ENCODE data around the gene ICAM1.
A peak's percentile ranks its signal among the peaks of the same experiment; 100 is the strongest.

ICAM1 gene

DNA sequence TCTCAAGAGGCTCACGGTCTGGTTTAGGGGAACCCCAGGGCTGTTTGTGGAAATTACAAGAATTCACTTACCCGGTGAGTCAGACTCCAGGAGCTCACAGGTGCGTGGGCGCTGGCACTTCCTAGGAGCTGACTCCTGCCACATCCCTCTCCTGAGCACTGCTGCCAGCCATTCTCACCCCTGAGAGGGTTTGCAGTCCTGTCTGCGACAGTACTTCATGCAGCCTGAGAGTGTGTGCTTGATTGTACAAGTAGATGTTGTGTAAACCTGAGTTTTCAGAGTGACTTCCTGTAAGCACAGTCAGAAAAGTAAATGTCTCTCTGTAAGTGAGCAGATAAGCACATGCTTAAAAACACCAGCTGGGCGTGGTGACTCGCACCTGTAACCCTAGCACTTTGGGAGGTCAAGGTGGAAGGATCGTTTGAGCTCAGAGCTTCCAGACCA lies 10.8 kb upstream of the ICAM1 start:
- H3K9ac ChIP-seq (ENCODE audit: low read length): no peak overlapping the region
- no peak for DNase-seq (ENCODE audit: low read depth)
- no peaks in the 10 kb centered on the region for H3K27me3 ChIP-seq (replicated peaks; ENCODE audit: control insufficient read depth, insufficient read depth, low read length)
- H3K4me1 ChIP-seq (ENCODE audit: control insufficient read depth, insufficient read depth, low read length): no peaks in the 10 kb centered on the region
- peaks cover 40% of the 10 kb centered on the region for H3K36me3 ChIP-seq (ENCODE audit: control insufficient read depth, insufficient read depth, low read length, severe bottlenecking)
- no peak overlapping the region for H3K4me3 ChIP-seq (ENCODE audit: low read length)
- H3K9me3 ChIP-seq (ENCODE audit: control insufficient read depth, low read length): no peaks in the 10 kb centered on the region

DNA sequence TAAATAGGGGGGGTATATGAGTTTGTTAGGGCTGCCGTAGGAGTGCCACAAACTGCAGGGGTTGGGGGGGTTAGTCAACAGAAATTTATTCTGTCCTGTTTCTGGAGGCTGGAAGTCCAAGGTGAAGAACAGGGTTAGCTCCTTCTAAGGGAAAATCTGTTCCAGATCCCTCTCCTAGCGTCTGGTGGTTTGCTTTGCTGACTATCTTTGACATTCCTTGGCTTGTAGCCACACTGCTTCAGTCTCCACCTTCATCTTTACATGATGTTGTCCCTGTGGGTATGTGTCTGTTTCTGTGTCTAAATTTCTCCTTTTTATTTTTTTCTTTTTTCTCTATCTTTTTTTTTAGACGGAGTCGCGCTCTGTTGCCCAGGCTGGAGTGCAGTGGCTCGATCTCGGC lies 8.1 kb upstream of the ICAM1 start:
- DNase-seq (ENCODE audit: low read depth): no peak
- H3K27me3 ChIP-seq (replicated peaks; ENCODE audit: control insufficient read depth, insufficient read depth, low read length): no peaks in the 10 kb centered on the region

DNA sequence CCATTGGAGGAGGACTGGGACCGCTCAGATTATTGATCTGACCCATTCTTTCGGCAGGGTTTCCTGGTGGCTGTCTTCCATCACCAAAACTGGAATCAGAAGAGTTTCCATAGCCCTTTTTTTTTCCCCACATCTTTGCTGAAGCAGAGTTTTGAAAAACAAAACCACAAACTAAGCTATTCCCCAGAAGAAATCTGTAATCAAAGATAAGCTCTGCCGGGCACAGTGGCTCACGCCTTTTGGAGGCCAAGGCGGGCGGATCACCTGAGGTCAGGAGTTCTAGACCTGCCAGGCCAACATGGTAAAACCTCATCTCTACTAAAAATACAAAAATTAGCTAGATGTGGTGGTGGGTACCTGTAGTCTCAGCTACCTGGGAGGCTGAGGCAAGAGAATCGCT lies 4.2 kb upstream of the ICAM1 start:
- Histone ChIP-seq H3K9me3 (ENCODE audit: control insufficient read depth, low read length) (no peaks in the 10 kb centered on the region), H3K9ac (ENCODE audit: low read length) (no peak overlapping the region), H3K4me3 (ENCODE audit: low read length) (no peak overlapping the region), H3K36me3 (ENCODE audit: control insufficient read depth, insufficient read depth, low read length, severe bottlenecking) (no peaks in the 10 kb centered on the region), H3K27me3 (replicated peaks; ENCODE audit: control insufficient read depth, insufficient read depth, low read length) (no peaks in the 10 kb centered on the region), H3K4me1 (ENCODE audit: control insufficient read depth, insufficient read depth, low read length) (peaks cover 5% of the 10 kb centered on the region)
- no peak for DNase-seq (ENCODE audit: low read depth)

More for the DNA sequence above, 8.1 kb upstream of the ICAM1 start:
- Histone ChIP-seq H3K4me1 (ENCODE audit: control insufficient read depth, insufficient read depth, low read length) (no peaks in the 10 kb centered on the region), H3K36me3 (ENCODE audit: control insufficient read depth, insufficient read depth, low read length, severe bottlenecking) (peaks cover 19% of the 10 kb centered on the region), H3K9ac (ENCODE audit: low read length) (no peak overlapping the region), H3K4me3 (ENCODE audit: low read length) (no peak overlapping the region), H3K9me3 (ENCODE audit: control insufficient read depth, low read length) (no peaks in the 10 kb centered on the region)

DNA sequence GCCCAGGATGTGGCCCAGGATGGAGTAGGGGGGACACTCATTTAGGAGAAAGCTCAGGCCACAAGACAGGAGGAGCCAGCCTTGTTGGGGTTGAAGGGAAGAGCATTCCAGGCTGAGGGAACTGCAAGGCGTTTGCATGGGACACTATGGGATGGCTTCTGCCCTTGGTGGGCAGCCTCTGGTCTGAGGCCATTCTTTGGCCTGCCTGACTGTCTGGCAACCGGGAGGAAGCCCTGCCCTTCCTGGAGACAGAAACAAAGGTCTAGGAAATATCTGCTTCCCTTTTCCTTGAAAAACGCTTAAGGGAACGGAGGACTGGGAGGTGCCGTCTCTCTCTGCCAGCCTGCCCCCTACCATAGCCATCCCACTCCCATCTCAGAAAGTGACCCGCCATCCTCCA lies 2.8 kb upstream of the ICAM1 start:
- no peaks in the 10 kb centered on the region for H3K9me3 ChIP-seq (ENCODE audit: control insufficient read depth, low read length)
- no peak for DNase-seq (ENCODE audit: low read depth)
- no peaks in the 10 kb centered on the region for H3K36me3 ChIP-seq (ENCODE audit: control insufficient read depth, insufficient read depth, low read length, severe bottlenecking)
- H3K9ac ChIP-seq (ENCODE audit: low read length): no peak overlapping the region
- H3K4me3 ChIP-seq (ENCODE audit: low read length): no peak overlapping the region
- H3K4me1 ChIP-seq (ENCODE audit: control insufficient read depth, insufficient read depth, low read length): peaks cover 5% of the 10 kb centered on the region
- no peaks in the 10 kb centered on the region for H3K27me3 ChIP-seq (replicated peaks; ENCODE audit: control insufficient read depth, insufficient read depth, low read length)

DNA sequence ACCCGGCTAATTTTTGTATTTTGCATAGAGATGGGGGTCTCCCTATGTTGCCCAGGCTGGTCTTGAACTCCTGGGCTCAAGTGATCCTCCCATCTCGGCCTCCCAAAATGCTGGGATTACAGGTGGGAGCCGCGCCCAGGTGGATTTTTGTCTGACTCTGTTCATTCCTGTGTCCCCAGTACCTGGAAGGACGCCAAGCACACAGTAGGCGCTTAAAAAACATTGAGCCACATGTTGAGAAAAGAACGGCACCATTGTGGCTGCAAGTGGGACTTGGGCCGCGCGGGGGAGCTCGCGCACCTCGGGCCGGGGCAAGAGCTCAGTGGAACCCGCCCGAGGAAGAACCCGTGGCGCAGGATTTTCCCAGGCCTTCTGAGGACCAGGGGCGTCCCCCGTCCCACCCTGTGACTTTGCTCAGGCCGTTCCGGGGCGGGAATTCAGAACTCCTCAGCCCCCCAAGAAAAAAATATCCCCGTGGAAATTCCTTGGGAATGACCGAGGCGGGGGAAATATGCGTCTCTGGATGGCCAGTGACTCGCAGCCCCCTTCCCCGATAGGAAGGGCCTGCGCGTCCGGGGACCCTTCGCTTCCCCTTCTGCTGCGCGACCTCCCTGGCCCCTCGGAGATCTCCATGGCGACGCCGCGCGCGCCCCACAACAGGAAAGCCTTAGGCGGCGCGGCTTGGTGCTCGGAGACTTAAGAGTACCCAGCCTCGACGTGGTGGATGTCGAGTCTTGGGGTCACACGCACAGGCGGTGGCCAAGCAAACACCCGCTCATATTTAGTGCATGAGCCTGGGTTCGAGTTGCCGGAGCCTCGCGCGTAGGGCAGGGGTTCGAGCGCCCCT lies 1.4 kb upstream of the ICAM1 start:
- Histone ChIP-seq H3K9ac (ENCODE audit: low read length) (peak overlapping the region; percentile 73), H3K36me3 (ENCODE audit: control insufficient read depth, insufficient read depth, low read length, severe bottlenecking) (no peaks in the 10 kb centered on the region), H3K9me3 (ENCODE audit: control insufficient read depth, low read length) (no peaks in the 10 kb centered on the region), H3K4me3 (ENCODE audit: low read length) (peak overlapping the region; percentile 75), H3K27me3 (replicated peaks; ENCODE audit: control insufficient read depth, insufficient read depth, low read length) (no peaks in the 10 kb centered on the region), H3K4me1 (ENCODE audit: control insufficient read depth, insufficient read depth, low read length) (peaks cover 5% of the 10 kb centered on the region)
- DNase-seq (ENCODE audit: low read depth): peak; percentile 90

DNA sequence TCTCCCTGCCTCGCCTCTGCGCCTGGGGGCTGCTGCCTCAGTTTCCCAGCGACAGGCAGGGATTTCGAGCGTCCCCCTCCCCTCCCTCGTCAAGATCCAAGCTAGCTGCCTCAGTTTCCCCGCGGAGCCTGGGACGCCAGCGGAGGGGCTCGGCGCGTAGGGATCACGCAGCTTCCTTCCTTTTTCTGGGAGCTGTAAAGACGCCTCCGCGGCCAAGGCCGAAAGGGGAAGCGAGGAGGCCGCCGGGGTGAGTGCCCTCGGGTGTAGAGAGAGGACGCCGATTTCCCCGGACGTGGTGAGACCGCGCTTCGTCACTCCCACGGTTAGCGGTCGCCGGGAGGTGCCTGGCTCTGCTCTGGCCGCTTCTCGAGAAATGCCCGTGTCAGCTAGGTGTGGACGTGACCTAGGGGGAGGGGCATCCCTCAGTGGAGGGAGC lies 722 bp upstream of the ICAM1 start:
- Histone ChIP-seq H3K4me1 (ENCODE audit: control insufficient read depth, insufficient read depth, low read length) (peaks cover 5% of the 10 kb centered on the region), H3K9ac (ENCODE audit: low read length) (peak overlapping the region; percentile 73), H3K4me3 (ENCODE audit: low read length) (peak overlapping the region; percentile 75), H3K9me3 (ENCODE audit: control insufficient read depth, low read length) (no peaks in the 10 kb centered on the region), H3K36me3 (ENCODE audit: control insufficient read depth, insufficient read depth, low read length, severe bottlenecking) (no peaks in the 10 kb centered on the region), H3K27me3 (replicated peaks; ENCODE audit: control insufficient read depth, insufficient read depth, low read length) (no peaks in the 10 kb centered on the region)
- DNase-seq (ENCODE audit: low read depth): no peak

DNA sequence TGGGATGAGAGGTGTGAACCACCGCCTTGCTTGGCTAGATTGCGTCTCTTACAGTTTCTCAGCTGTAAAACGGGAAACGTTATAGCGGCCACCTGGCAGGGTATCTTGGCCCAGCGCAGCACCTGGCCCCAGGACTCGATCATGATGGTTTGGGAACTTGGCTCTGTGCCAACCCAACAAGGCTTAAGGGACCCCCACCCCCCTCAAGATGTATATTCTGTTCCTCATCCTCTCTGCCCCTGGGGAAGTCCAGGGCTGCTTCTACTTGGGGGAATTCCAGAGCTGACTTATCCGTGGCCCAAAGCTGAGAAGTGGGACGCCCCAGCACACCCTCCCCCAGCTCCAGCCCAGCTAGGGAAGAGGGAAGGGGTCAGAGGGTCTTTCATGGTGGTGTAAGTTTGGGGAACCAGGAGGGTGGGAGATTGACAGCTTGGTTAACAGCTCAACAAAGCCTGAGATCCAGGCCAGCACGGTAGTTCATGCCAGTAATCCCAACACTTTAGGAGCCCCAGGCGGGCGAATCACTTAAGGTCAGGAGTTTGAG lies 695 bp downstream of the ICAM1 start:
- Histone ChIP-seq H3K27me3 (replicated peaks; ENCODE audit: control insufficient read depth, insufficient read depth, low read length) (no peaks in the 10 kb centered on the region), H3K4me3 (ENCODE audit: low read length) (peak overlapping the region; percentile 75), H3K9me3 (ENCODE audit: control insufficient read depth, low read length) (no peaks in the 10 kb centered on the region), H3K36me3 (ENCODE audit: control insufficient read depth, insufficient read depth, low read length, severe bottlenecking) (no peaks in the 10 kb centered on the region), H3K9ac (ENCODE audit: low read length) (peak overlapping the region; percentile 73), H3K4me1 (ENCODE audit: control insufficient read depth, insufficient read depth, low read length) (peaks cover 5% of the 10 kb centered on the region)
- DNase-seq (ENCODE audit: low read depth): no peak

DNA sequence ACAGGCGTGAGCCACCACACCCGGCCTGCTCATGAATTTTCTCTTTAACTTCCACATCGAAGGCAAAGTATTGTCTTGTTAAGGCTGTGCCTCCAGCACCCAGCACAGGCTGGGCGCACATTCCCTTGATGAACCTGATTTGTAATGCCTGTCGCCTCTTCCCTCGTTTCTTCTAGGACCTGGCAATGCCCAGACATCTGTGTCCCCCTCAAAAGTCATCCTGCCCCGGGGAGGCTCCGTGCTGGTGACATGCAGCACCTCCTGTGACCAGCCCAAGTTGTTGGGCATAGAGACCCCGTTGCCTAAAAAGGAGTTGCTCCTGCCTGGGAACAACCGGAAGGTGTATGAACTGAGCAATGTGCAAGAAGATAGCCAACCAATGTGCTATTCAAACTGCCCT lies 3.7 kb downstream of the ICAM1 start:
- DNase-seq (ENCODE audit: low read depth): no peak

DNA sequence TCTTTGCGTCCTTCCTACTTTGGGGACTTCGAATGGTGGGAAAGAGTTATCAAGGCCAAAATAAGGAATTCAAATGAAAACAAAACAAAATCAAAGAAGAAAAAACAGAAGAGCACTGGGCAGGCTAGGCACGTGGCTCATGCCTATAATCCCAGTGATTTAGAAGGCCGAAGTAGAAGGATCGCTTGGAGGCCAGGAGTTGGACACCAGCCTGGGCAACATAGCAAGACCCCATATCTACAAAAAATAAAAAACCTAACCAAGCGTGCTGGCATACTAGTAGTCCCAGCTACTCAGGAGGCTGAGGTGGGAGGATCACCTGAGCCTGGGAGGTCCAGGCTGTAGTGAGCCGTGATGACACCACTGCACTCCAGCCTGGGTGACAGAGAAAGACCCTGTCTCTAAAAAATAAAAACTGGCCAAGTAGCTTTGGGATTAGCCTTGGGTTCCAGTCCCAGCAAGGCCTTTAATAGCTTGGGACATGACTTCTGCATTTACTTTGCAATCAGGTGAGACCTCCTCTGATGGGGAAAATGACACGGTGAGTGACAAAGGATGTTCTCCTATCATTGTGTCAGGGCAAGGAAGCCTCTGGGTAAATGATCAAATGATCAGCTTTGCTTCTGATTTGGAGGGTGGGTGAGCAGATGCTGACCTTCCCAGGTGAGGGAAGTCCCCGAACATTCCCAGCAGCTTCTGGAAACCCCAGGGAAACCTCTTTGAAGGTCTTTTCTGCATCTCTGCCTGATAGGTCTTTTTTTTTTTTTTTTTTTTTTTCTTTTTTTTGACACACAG lies 7.1 kb downstream of the ICAM1 start:
- H3K27me3 ChIP-seq (replicated peaks; ENCODE audit: control insufficient read depth, insufficient read depth, low read length): no peaks in the 10 kb centered on the region
- no peaks in the 10 kb centered on the region for H3K9me3 ChIP-seq (ENCODE audit: control insufficient read depth, low read length)
- H3K4me3 ChIP-seq (ENCODE audit: low read length): no peak overlapping the region
- DNase-seq (ENCODE audit: low read depth): no peak
- H3K36me3 ChIP-seq (ENCODE audit: control insufficient read depth, insufficient read depth, low read length, severe bottlenecking): no peaks in the 10 kb centered on the region
- no peaks in the 10 kb centered on the region for H3K4me1 ChIP-seq (ENCODE audit: control insufficient read depth, insufficient read depth, low read length)
- no peak overlapping the region for H3K9ac ChIP-seq (ENCODE audit: low read length)

More for the DNA sequence above, 3.7 kb downstream of the ICAM1 start:
- Histone ChIP-seq H3K27me3 (replicated peaks; ENCODE audit: control insufficient read depth, insufficient read depth, low read length) (no peaks in the 10 kb centered on the region), H3K4me3 (ENCODE audit: low read length) (no peak overlapping the region), H3K9me3 (ENCODE audit: control insufficient read depth, low read length) (no peaks in the 10 kb centered on the region), H3K4me1 (ENCODE audit: control insufficient read depth, insufficient read depth, low read length) (peaks cover 5% of the 10 kb centered on the region), H3K36me3 (ENCODE audit: control insufficient read depth, insufficient read depth, low read length, severe bottlenecking) (no peaks in the 10 kb centered on the region), H3K9ac (ENCODE audit: low read length) (no peak overlapping the region)

DNA sequence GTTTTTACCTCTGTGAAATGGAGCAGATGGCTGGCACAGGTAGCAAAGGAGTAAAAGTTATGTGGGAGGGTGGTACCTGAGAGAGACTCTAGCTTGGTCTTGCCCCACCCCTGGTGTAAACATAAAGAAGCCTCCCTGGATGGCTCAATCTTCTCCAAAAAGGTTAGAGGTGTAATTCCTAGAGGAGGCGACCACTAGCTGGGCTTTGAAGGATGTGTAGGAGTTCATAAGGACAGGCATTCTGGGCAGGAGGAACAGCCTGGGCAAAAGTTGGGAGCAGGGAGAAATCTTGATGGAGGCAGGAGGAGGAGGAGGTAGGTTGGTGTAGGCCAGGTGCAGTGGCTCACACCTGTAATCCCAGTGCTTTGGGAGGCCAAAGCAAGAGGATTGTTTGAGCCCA lies 8.0 kb downstream of the ICAM1 start:
- no peaks in the 10 kb centered on the region for H3K27me3 ChIP-seq (replicated peaks; ENCODE audit: control insufficient read depth, insufficient read depth, low read length)

DNA sequence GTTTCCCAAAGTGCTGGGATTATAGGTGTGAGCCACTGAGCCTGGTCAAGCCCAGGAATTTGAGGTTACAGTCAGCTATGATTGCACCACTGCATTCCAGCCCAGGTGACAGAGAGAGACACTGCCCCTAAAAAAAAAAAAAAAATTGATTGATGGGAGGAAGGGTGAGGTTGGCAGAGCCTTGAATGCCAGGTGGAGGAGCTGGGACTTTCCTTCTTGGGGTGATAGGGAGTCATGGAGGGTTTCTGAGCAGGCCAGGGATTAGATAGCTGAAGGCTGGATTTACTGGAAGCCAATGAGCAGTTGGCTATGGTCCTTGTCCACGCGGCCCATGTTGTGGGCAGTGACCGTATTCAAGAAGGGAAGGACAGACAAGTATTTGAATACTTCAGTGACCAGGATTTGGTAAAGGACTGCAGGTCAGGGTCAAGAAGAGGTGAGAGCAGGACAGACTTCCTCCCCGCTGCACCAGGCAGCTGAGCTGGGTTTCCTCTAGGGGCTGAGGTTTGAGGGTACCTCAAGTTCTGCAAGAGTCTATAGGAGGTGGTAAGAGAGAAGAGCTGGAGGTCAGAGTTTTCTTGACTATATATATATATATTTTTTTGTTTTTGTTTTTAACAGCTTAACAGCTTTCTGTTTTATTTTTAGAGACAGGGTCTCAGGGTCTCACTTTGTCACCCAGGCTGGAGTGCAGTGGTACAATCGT lies 9.0 kb downstream of the ICAM1 start:
- Histone ChIP-seq H3K4me3 (ENCODE audit: low read length) (no peak overlapping the region), H3K9me3 (ENCODE audit: control insufficient read depth, low read length) (no peaks in the 10 kb centered on the region), H3K9ac (ENCODE audit: low read length) (no peak overlapping the region), H3K27me3 (replicated peaks; ENCODE audit: control insufficient read depth, insufficient read depth, low read length) (no peaks in the 10 kb centered on the region), H3K36me3 (ENCODE audit: control insufficient read depth, insufficient read depth, low read length, severe bottlenecking) (peaks cover 5% of the 10 kb centered on the region), H3K4me1 (ENCODE audit: control insufficient read depth, insufficient read depth, low read length) (no peaks in the 10 kb centered on the region)
- DNase-seq (ENCODE audit: low read depth): no peak

More for the DNA sequence above, 8.0 kb downstream of the ICAM1 start:
- Histone ChIP-seq H3K36me3 (ENCODE audit: control insufficient read depth, insufficient read depth, low read length, severe bottlenecking) (no peaks in the 10 kb centered on the region), H3K9me3 (ENCODE audit: control insufficient read depth, low read length) (no peaks in the 10 kb centered on the region), H3K9ac (ENCODE audit: low read length) (no peak overlapping the region), H3K4me1 (ENCODE audit: control insufficient read depth, insufficient read depth, low read length) (no peaks in the 10 kb centered on the region), H3K4me3 (ENCODE audit: low read length) (no peak overlapping the region)
- DNase-seq (ENCODE audit: low read depth): no peak

All from adipocyte (in vitro differentiated cells).